Colonic mucosa (tissue), 4 donors: Measurements from ENCODE around the gene PARD6G. TPM values are rescaled to one million over a fixed set of nuclear protein-coding genes. Genes with fewer than 3 reads are reported as not detected.
A peak's percentile ranks its signal among the peaks of the same experiment; 100 is the strongest.
"Not testable (repeated sequence)": the region's sequence is repeated elsewhere in the genome, so short reads cannot be mapped to it uniquely, and the experiment has no call there.

Experiments used
- DNase-seq: peaks from one replicate; pipeline ENCODE4 v3.0.0-alpha.2; 2020
- H3K27ac ChIP-seq: fragments of 200-600 bp; one replicate; pipeline ENCODE4 v1.8.0; 2021
- H3K27me3 ChIP-seq: fragments of 200-600 bp; one replicate; pipeline ENCODE4 v1.8.0; 2021
- H3K36me3 ChIP-seq: fragments of 200-600 bp; one replicate; pipeline ENCODE4 v1.8.0; 2021
- H3K4me1 ChIP-seq: fragments of 200-600 bp; one replicate; pipeline ENCODE4 v1.8.0; 2021; ENCODE audit warnings: mild to moderate bottlenecking
- H3K4me3 ChIP-seq: fragments of 200-600 bp; one replicate; pipeline ENCODE4 v1.8.0; 2021
- H3K9ac ChIP-seq, 2 donors: one replicate each; pipeline ENCODE4 v1.7.0; 2013; ENCODE audit warnings: control low read depth in 2 of 2, low read depth in 2 of 2, low read length in 2 of 2
- H3K9me3 ChIP-seq: fragments of 200-600 bp; one replicate; pipeline ENCODE4 v1.8.0; 2021
- CTCF ChIP-seq: fragments of 200-600 bp; IDR thresholded peaks from one replicate; pipeline ENCODE4 v1.8.0; 2022; ENCODE audit warnings: antibody characterized with exemption, mild to moderate bottlenecking
- intact Hi-C: fragments of 100-400 bp; cut with DNase I; formaldehyde crosslinking; loops from one replicate; pipeline ENCODE4 v1.14.1; 2022
- total RNA-seq, 2 donors: library from RNA; stranded (reverse); fragmentation: NEBNext Ultra II Directional in 1 of 2; extraction: Animal tissue kit (Norgen Biotek cat#: 25700) in 1 of 2; gene quantifications; one replicate each; pipeline ENCODE4 v1.2.1, GENCODE V29; 2021
- donor health status: healthy.
- donor health status: DM: no; HTN: no; CAD: no.
- donor health status: DM: no; HTN: no; CAD: no.

The PARD6G gene
- total RNA-seq: 1 to 10 TPM; 1.0 to 1.2 TPM

- H3K36me3 ChIP-seq: no peaks in the 10 kb centered on the region
- H3K4me1 ChIP-seq: no peaks in the 10 kb centered on the region
- no peak within 1 kb of the TSS for H3K27ac ChIP-seq
- peaks cover 12% of the 10 kb centered on the region for H3K27me3 ChIP-seq
- intact Hi-C loops: no loop called here
- no peak for TF ChIP-seq CTCF
- H3K4me3 ChIP-seq: peak within 1 kb of the TSS; percentile 69
- no peaks in the 10 kb centered on the region for H3K9me3 ChIP-seq
- DNase-seq: peak; percentile 84
- peak within 1 kb of the TSS in 1 of 2 donors; percentile 3 for H3K9ac ChIP-seq
These were observed at the start of gene PARD6G for GRCh38 chr18:80247393-80247841. PARD6G (minus strand) TSS chr18:80247514; CDS start chr18:80247348, 166 bp downstream.

GRCh38 chr18:80262241-80263033, 15.1 kb upstream of the PARD6G start:
- H3K36me3 ChIP-seq, H3K4me3 ChIP-seq, DNase-seq, H3K27me3 ChIP-seq, H3K27ac ChIP-seq, H3K4me1 ChIP-seq, H3K9me3 ChIP-seq, H3K9ac ChIP-seq, intact Hi-C loops: not testable (repeated sequence)

GRCh38 chr18:80259610-80260009, 12.3 kb upstream of the PARD6G start:
- no peaks in the 10 kb centered on the region for H3K27me3 ChIP-seq
- H3K27ac ChIP-seq: no peak overlapping the region
- no peak for TF ChIP-seq CTCF
- no peak overlapping the region for H3K4me3 ChIP-seq
- H3K36me3 ChIP-seq: no peaks in the 10 kb centered on the region
- no peak for DNase-seq
- no peaks in the 10 kb centered on the region for H3K4me1 ChIP-seq
- intact Hi-C loops: no loop called here
- H3K9me3 ChIP-seq: no peaks in the 10 kb centered on the region
- H3K9ac ChIP-seq: no peak overlapping the region

GRCh38 chr18:80258640-80259039, 11.3 kb upstream of the PARD6G start:
- Histone ChIP-seq H3K9me3 (no peaks in the 10 kb centered on the region), H3K36me3 (no peaks in the 10 kb centered on the region), H3K27ac (no peak overlapping the region), H3K9ac (no peak overlapping the region), H3K4me3 (no peak overlapping the region), H3K4me1 (no peaks in the 10 kb centered on the region), H3K27me3 (no peaks in the 10 kb centered on the region)
- intact Hi-C loops: no loop called here
- TF ChIP-seq CTCF: no peak
- no peak for DNase-seq

- intact Hi-C loops, H3K4me3 ChIP-seq, H3K4me1 ChIP-seq, H3K27ac ChIP-seq, H3K9ac ChIP-seq, H3K36me3 ChIP-seq, H3K9me3 ChIP-seq, H3K27me3 ChIP-seq: not testable (repeated sequence)
- TF ChIP-seq CTCF: peak; percentile 79
- DNase-seq: peak; percentile 67
These were observed 10.5 kb upstream of the PARD6G start for GRCh38 chr18:80257579-80258543.
